A549 (cell line): ENCODE data around the gene KIAA0825. TPM values are rescaled to one million over a fixed set of nuclear protein-coding genes. Genes with fewer than 3 reads are reported as not detected.

Experiments
- ATAC-seq, 2 experiments: fragments of 200-7000 bp in 1 of 2; fragments of >200 bp in 1 of 2; cut with Nextera tagmentation in 1 of 2; cut with Tn5 transposase in 1 of 2; 3 replicates each; pipeline versions ENCODE4 v1.8.0 to v1.9.1; 2018 to 2020; ENCODE audit warnings: mild to moderate bottlenecking in 1 of 2, moderate library complexity in 1 of 2
- CTCF ChIA-PET: fragments of 300-600 bp; sonication (Branson Sonifier 250); formaldehyde crosslinking; extraction: SDS; loops from one replicate; lab custom pipeline; 2021; ENCODE audit warnings: antibody characterized with exemption, inconsistent platforms; lab: Yijun Ruan, JAX
- POLR2A ChIA-PET: fragments of 350-600 bp; formaldehyde crosslinking; extraction: SDS; loops from one replicate; lab custom pipeline; 2021; ENCODE audit warnings: antibody characterized with exemption, inconsistent platforms; lab: Yijun Ruan, JAX
- DNase-seq, 2 experiments: peaks; one replicate each; pipeline versions ENCODE4 v3.0.0 to v3.0.0-alpha.2; 2011 to 2016; ENCODE audit warnings: low read depth in 1 of 2, low spot score in 1 of 2
- FAIRE-seq: peaks from 2 replicates; lab custom pipeline; 2011; peaks lifted over from hg19 to GRCh38; lab: Jason Lieb, UNC
- H3K27ac ChIP-seq, 2 experiments: fragments of >200 bp; sonication (Bioruptor Twin); formaldehyde crosslinking; 3 replicates each; pipeline ENCODE4 v1.5.1; 2016 to 2017
- H3K4me1 ChIP-seq: fragments of >200 bp; sonication (Bioruptor Twin); formaldehyde crosslinking; 3 replicates; pipeline ENCODE4 v1.6.1; 2016
- H3K4me2 ChIP-seq: fragments of >200 bp; sonication (Bioruptor Twin); formaldehyde crosslinking; 3 replicates; pipeline ENCODE4 v1.6.1; 2016
- H3K4me3 ChIP-seq: fragments of >200 bp; sonication (Bioruptor Twin); formaldehyde crosslinking; 3 replicates; pipeline ENCODE4 v1.5.1; 2016
- H3K9me3 ChIP-seq: fragments of >200 bp; sonication (Bioruptor Twin); formaldehyde crosslinking; 3 replicates; pipeline ENCODE4 v1.6.1; 2016
- BHLHE40 ChIP-seq: IDR thresholded peaks from 2 replicates; pipeline ENCODE4 v1.6.1; 2012; ENCODE audit warnings: low read depth, low read length, inconsistent platforms
- EHF ChIP-seq: fragments of 250-450 bp; sonication (Bioruptor Pico); IDR thresholded peaks from 2 replicates; pipeline ENCODE4 v1.5.0; 2020; ENCODE audit warnings: mild to moderate bottlenecking
- EHMT2 ChIP-seq: fragments of 200-600 bp; sonication (generic); IDR thresholded peaks from 2 replicates; pipeline ENCODE4 v1.6.1; 2016; ENCODE audit warnings: antibody characterized with exemption, low read depth, mild to moderate bottlenecking, moderate library complexity
- FOSL2 ChIP-seq, 2 experiments: fragments of 450-650 bp in 1 of 2; fragments of >200 bp in 1 of 2; sonication (Bioruptor Twin) in 1 of 2; formaldehyde crosslinking; IDR thresholded peaks; 2 replicates each; pipeline versions ENCODE4 v1.5.0 to v1.6.1; 2016 to 2020; ENCODE audit warnings: mild to moderate bottlenecking in 1 of 2, moderate library complexity in 1 of 2
- FOXS1 ChIP-seq: fragments of 250-450 bp; sonication (Bioruptor Pico); IDR thresholded peaks from 2 replicates; pipeline ENCODE4 v1.5.0; 2020; ENCODE audit warnings: mild to moderate bottlenecking, moderate library complexity
- JUN ChIP-seq, 2 experiments: fragments of >200 bp; sonication (Bioruptor Twin); formaldehyde crosslinking; IDR thresholded peaks; 2 replicates in 1 of 2; 3 replicates in 1 of 2; pipeline ENCODE4 v1.6.1; 2016 to 2017
- KDM1A ChIP-seq: fragments of 200-600 bp; sonication (generic); IDR thresholded peaks from 2 replicates; pipeline ENCODE4 v1.6.1; 2016; ENCODE audit warnings: low read depth, mild to moderate bottlenecking
- KDM5A ChIP-seq: fragments of 200-600 bp; sonication (generic); IDR thresholded peaks from 2 replicates; pipeline ENCODE4 v1.6.1; 2016; ENCODE audit warnings: antibody characterized with exemption, mild to moderate bottlenecking
- NR3C1 ChIP-seq: fragments of >200 bp; sonication (Bioruptor Twin); formaldehyde crosslinking; IDR thresholded peaks from 3 replicates; pipeline ENCODE4 v1.6.1; 2017
- POLR2A ChIP-seq: IDR thresholded peaks from 2 replicates; pipeline ENCODE4 v1.6.1; 2012; ENCODE audit warnings: mild to moderate bottlenecking, low read length
- POLR2AphosphoS2 ChIP-seq: conservative IDR thresholded peaks from 2 replicates; pipeline ENCODE4 v1.6.1; 2012; ENCODE audit warnings: low read length, improper control_type of control experiment, inconsistent platforms
- RARB ChIP-seq: fragments of 250-450 bp; sonication (Bioruptor Pico); IDR thresholded peaks from 2 replicates; pipeline ENCODE4 v1.8.0; 2021; ENCODE audit warnings: mild to moderate bottlenecking, moderate library complexity
- RNF2 ChIP-seq: fragments of 200-600 bp; sonication (generic); IDR thresholded peaks from 2 replicates; pipeline ENCODE4 v1.6.1; 2016; ENCODE audit warnings: low read depth, mild to moderate bottlenecking, antibody characterized with exemption, moderate library complexity, borderline replicate concordance
- SMC3 ChIP-seq: fragments of >200 bp; sonication (Bioruptor Twin); formaldehyde crosslinking; IDR thresholded peaks from 3 replicates; pipeline ENCODE4 v1.6.1; 2018; ENCODE audit warnings: inconsistent platforms
- SREBF2 ChIP-seq: fragments of 450-650 bp; IDR thresholded peaks from 2 replicates; pipeline ENCODE4 v1.6.1; 2014; ENCODE audit warnings: mild to moderate bottlenecking, moderate library complexity
- TFCP2L1 ChIP-seq: fragments of 250-450 bp; sonication (Bioruptor Pico); IDR thresholded peaks from 2 replicates; pipeline ENCODE4 v1.5.0; 2021; ENCODE audit warnings: mild to moderate bottlenecking
- TP53 ChIP-seq: fragments of 250-450 bp; sonication (Bioruptor Pico); IDR thresholded peaks from 2 replicates; pipeline ENCODE4 v1.5.0; 2021; ENCODE audit warnings: mild to moderate bottlenecking, moderate library complexity
- WGBS: methylation state at CpG from one replicate; pipeline ENCODE4 v1.1.6; 2017; ENCODE audit errors: missing lambda C conversion rate; 5-methylcytosine and 5-hydroxymethylcytosine counted together
- polyA plus RNA-seq, 4 experiments: library from polyadenylated mRNA; depleted of rRNA in 3 of 4; stranded (reverse); fragments of >200 nt; fragmentation: RNase III in 1 of 4; extraction: RNeasy Plus Mini Kit Qiagen cat#74134 plus additional on column Dnase treatment in 1 of 4; gene quantifications; 2 replicates in 3 of 4; 3 replicates in 1 of 4; pipeline ENCODE4 v1.2.3, GENCODE V29; 2011 to 2017
- TF ChIP-seq, protein P1 (sequence below): IDR thresholded peaks from 2 replicates; pipeline ENCODE4 v1.6.1; 2012; ENCODE audit warnings: low read depth, borderline replicate concordance
- TF ChIP-seq, protein P2 (sequence below): fragments of 250-450 bp; sonication (Bioruptor Pico); IDR thresholded peaks from 2 replicates; pipeline ENCODE4 v1.5.0; 2020; ENCODE audit warnings: low read depth, mild to moderate bottlenecking, moderate library complexity
- TF ChIP-seq, protein P3 (sequence below): fragments of 150-350 bp; IDR thresholded peaks from 2 replicates; pipeline ENCODE4 v1.6.1; 2014; ENCODE audit warnings: low read depth, mild to moderate bottlenecking, low read length

The KIAA0825 gene
- polyA plus RNA-seq, 2 of the 4 experiments (the other 2 are of a cell fraction) = 0.57 to 0.80 TPM

GRCh38 chr5:94467346-94467953 is 151.0 kb downstream of the KIAA0825 start (continued):
- TF ChIP-seq SREBF2 (no peak), TFCP2L1 (CRISPR knock-in tag) (no peak), JUN (IDR thresholded peaks at IDR 0.05) (no peak)
- TF ChIP-seq, protein P1, sequence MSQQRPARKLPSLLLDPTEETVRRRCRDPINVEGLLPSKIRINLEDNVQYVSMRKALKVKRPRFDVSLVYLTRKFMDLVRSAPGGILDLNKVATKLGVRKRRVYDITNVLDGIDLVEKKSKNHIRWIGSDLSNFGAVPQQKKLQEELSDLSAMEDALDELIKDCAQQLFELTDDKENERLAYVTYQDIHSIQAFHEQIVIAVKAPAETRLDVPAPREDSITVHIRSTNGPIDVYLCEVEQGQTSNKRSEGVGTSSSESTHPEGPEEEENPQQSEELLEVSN = no peak

- DNase-seq (no peak), ATAC-seq (no peak), FAIRE-seq (no peak)
- Histone ChIP-seq H3K4me2 (no peak overlapping the region), H3K4me1 (no peaks in the 10 kb centered on the region), H3K27ac (no peak overlapping the region), H3K4me3 (no peak overlapping the region), H3K9me3 (no peaks in the 10 kb centered on the region)
- TF ChIP-seq EHMT2 = no peak
- no peak for TF ChIP-seq SMC3
- TF ChIP-seq FOXS1 (CRISPR knock-in tag) = no peak
- TF ChIP-seq FOSL2 (IDR thresholded peaks at IDR 0.05) = no peak
- TF ChIP-seq FOSL2 (CRISPR knock-in tag; IDR thresholded peaks at IDR 0.05) = no peak
- TF ChIP-seq TP53 (CRISPR knock-in tag) = no peak
- no peak for TF ChIP-seq SREBF2
- no peak for TF ChIP-seq BHLHE40
- TF ChIP-seq RARB (CRISPR knock-in tag) = no peak
- no peak for TF ChIP-seq KDM5A
- TF ChIP-seq POLR2AphosphoS2 = no peak
- TF ChIP-seq JUN (IDR thresholded peaks at IDR 0.05) = no peak
- no peak for TF ChIP-seq RNF2
- WGBS = 58% methylated on average over 2 of the region's 2 CpGs
- ChIA-PET CTCF (no interaction called here), POLR2A (no interaction called here)
Measured at GRCh38 chr5:94463739-94464138, 154.7 kb downstream of the KIAA0825 start.

- ATAC-seq = no peak
- Histone ChIP-seq H3K9me3 (no peaks in the 10 kb centered on the region), H3K4me3 (no peak overlapping the region)
- no peak for DNase-seq
- FAIRE-seq = no peak
- WGBS = 58% methylated on average over 4 of the region's 4 CpGs
- TF ChIP-seq POLR2A = no peak
- TF ChIP-seq, all 56 proteins: peak for 0
- H3K4me2 ChIP-seq = no peak overlapping the region
- H3K27ac ChIP-seq = no peak overlapping the region
- no peaks in the 10 kb centered on the region for H3K4me1 ChIP-seq
- CTCF ChIA-PET = no interaction called here
- POLR2A ChIA-PET = no interaction called here
Measured at GRCh38 chr5:94461131-94461530, 157.3 kb downstream of the KIAA0825 start.

DNA sequence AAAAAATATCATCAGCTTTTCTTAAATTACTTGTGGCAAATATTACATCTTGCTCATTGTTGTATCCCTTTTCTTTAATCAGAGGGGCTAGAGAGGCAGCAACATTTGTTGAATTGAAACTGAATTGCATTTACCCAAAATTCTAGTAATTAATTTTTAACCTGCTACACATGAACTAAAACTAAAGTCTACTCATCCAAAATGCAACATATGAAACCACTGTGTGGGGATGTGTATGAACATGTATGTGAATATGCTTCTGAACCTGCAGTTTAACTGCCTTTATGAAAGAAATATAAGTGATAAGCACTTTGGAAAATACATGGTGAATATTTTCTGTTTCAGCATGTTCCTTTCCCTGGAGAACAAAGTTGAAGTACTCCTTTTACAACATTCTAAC is 158.5 kb downstream of the KIAA0825 start:
- ChIA-PET POLR2A (no interaction called here), CTCF (no interaction called here)
- no peaks in the 10 kb centered on the region for H3K9me3 ChIP-seq
- TF ChIP-seq NR3C1 (no peak), JUN (IDR thresholded peaks at IDR 0.05) (no peak), TP53 (CRISPR knock-in tag) (no peak), EHF (CRISPR knock-in tag) (no peak), KDM1A (no peak)
- TF ChIP-seq, protein P2, sequence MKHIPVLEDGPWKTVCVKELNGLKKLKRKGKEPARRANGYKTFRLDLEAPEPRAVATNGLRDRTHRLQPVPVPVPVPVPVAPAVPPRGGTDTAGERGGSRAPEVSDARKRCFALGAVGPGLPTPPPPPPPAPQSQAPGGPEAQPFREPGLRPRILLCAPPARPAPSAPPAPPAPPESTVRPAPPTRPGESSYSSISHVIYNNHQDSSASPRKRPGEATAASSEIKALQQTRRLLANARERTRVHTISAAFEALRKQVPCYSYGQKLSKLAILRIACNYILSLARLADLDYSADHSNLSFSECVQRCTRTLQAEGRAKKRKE (CRISPR knock-in tag) = no peak
- TF ChIP-seq, protein P1 = no peak
- TF ChIP-seq, protein P3, sequence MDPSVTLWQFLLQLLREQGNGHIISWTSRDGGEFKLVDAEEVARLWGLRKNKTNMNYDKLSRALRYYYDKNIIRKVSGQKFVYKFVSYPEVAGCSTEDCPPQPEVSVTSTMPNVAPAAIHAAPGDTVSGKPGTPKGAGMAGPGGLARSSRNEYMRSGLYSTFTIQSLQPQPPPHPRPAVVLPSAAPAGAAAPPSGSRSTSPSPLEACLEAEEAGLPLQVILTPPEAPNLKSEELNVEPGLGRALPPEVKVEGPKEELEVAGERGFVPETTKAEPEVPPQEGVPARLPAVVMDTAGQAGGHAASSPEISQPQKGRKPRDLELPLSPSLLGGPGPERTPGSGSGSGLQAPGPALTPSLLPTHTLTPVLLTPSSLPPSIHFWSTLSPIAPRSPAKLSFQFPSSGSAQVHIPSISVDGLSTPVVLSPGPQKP = no peak
- no peak overlapping the region for H3K4me3 ChIP-seq
- no peak overlapping the region for H3K4me2 ChIP-seq
- DNase-seq = no peak
- no peak for ATAC-seq
- no peaks in the 10 kb centered on the region for H3K4me1 ChIP-seq
- no peak overlapping the region for H3K27ac ChIP-seq
- FAIRE-seq = no peak
